Retinal pigment epithelial cell (primary cell): ENCODE results near the gene PDZD2.
"Not testable (repeated sequence)": the region's sequence is repeated elsewhere in the genome, so short reads cannot be mapped to it uniquely, and the experiment has no call there.

Experiments used
- DNase-seq: peaks from one replicate; pipeline ENCODE4 v3.0.0-alpha.2; 2010; ENCODE audit warnings: low read depth
- H3K4me3 ChIP-seq: 2 replicates; pipeline ENCODE4 v1.5.1; 2011; ENCODE audit warnings: mild to moderate bottlenecking, low read length, control low read depth, moderate library complexity
- CTCF ChIP-seq: conservative IDR thresholded peaks from 2 replicates; pipeline ENCODE4 v1.5.1; 2011; ENCODE audit warnings: low read depth, low read length, control low read depth, inconsistent platforms

Gene PDZD2

GRCh38 chr5:32038523-32038922, 399.6 kb downstream of the PDZD2 start:
- H3K4me3 ChIP-seq: no peak overlapping the region
- TF ChIP-seq CTCF: no peak
- DNase-seq: no peak

GRCh38 chr5:32039133-32039532, 400.2 kb downstream of the PDZD2 start:
- not testable (repeated sequence) for H3K4me3 ChIP-seq, DNase-seq

- not testable (repeated sequence) for H3K4me3 ChIP-seq, DNase-seq
Observed at GRCh38 chr5:32039601-32040000, 400.7 kb downstream of the PDZD2 start.

GRCh38 chr5:32040181-32040695, 401.3 kb downstream of the PDZD2 start:
- not testable (repeated sequence) for DNase-seq, H3K4me3 ChIP-seq

GRCh38 chr5:32042551-32042961, 403.6 kb downstream of the PDZD2 start:
- no peak overlapping the region for H3K4me3 ChIP-seq
- no peak for DNase-seq
- TF ChIP-seq CTCF: no peak

- no peak for DNase-seq
- no peak for TF ChIP-seq CTCF
- no peak overlapping the region for H3K4me3 ChIP-seq
Observed at GRCh38 chr5:32043105-32043504, 404.2 kb downstream of the PDZD2 start.

GRCh38 chr5:32044434-32044833, 405.5 kb downstream of the PDZD2 start:
- no peak for TF ChIP-seq CTCF
- no peak overlapping the region for H3K4me3 ChIP-seq
- no peak for DNase-seq

- TF ChIP-seq CTCF: no peak
- no peak for DNase-seq
- no peak overlapping the region for H3K4me3 ChIP-seq
Observed at GRCh38 chr5:32044939-32045338, 406.0 kb downstream of the PDZD2 start.

GRCh38 chr5:32047056-32047455, 408.1 kb downstream of the PDZD2 start:
- DNase-seq: no peak
- H3K4me3 ChIP-seq: no peak overlapping the region
- no peak for TF ChIP-seq CTCF
